T-helper 2 cell (primary cell): ENCODE results near the gene C19orf47.
"Not testable (repeated sequence)": the region's sequence is repeated elsewhere in the genome, so short reads cannot be mapped to it uniquely, and the experiment has no call there.

Source experiments
- DNase-seq, 5 experiments: peaks; one replicate each; pipeline versions ENCODE4 v3.0.0 to v3.0.0-alpha.2; 2012 to 2022

Gene C19orf47

GRCh38 chr19:40376286-40376862 lies 28.2 kb upstream of the C19orf47 start:
- DNase-seq, result no peak

- no peak for DNase-seq
Measured at GRCh38 chr19:40374084-40374483, 25.9 kb upstream of the C19orf47 start.

- DNase-seq, result no peak
Measured at GRCh38 chr19:40371802-40372122, 23.6 kb upstream of the C19orf47 start.

GRCh38 chr19:40370997-40371801 lies 23.0 kb upstream of the C19orf47 start:
- DNase-seq, result no peak

- DNase-seq, result not testable (repeated sequence)
Measured at GRCh38 chr19:40370253-40370652, 22.1 kb upstream of the C19orf47 start.

GRCh38 chr19:40369797-40370196 lies 21.6 kb upstream of the C19orf47 start:
- DNase-seq, result no peak

GRCh38 chr19:40367577-40368434 lies 19.6 kb upstream of the C19orf47 start:
- DNase-seq, result no peak

- DNase-seq, result no peak
Measured at GRCh38 chr19:40366697-40367561, 18.7 kb upstream of the C19orf47 start.

GRCh38 chr19:40365613-40366401 lies 17.6 kb upstream of the C19orf47 start:
- peak in 2 of 5 experiments; percentile 26 to 30 for DNase-seq

GRCh38 chr19:40365010-40365409 lies 16.8 kb upstream of the C19orf47 start:
- no peak for DNase-seq

GRCh38 chr19:40363069-40363468 lies 14.9 kb upstream of the C19orf47 start:
- DNase-seq, result peak in 1 of 5 experiments; percentile 59

GRCh38 chr19:40362160-40362559 lies 14.0 kb upstream of the C19orf47 start:
- no peak for DNase-seq

GRCh38 chr19:40360708-40361241 lies 12.6 kb upstream of the C19orf47 start:
- DNase-seq, result no peak

GRCh38 chr19:40360020-40360707 lies 12.0 kb upstream of the C19orf47 start:
- DNase-seq, result no peak

GRCh38 chr19:40358773-40359172 lies 10.6 kb upstream of the C19orf47 start:
- DNase-seq, result no peak

- DNase-seq, result no peak
Measured at GRCh38 chr19:40357640-40358039, 9.4 kb upstream of the C19orf47 start.

GRCh38 chr19:40356681-40357595 lies 8.7 kb upstream of the C19orf47 start:
- DNase-seq, result no peak

GRCh38 chr19:40355975-40356680 lies 7.9 kb upstream of the C19orf47 start:
- no peak for DNase-seq

- peak in 1 of 5 experiments; percentile 53 for DNase-seq
Measured at GRCh38 chr19:40348961-40349507, 837 bp upstream of the C19orf47 start.
